Right hindlimb (tissue), 1 donor: Measurements from ENCODE around the gene PAPSS1.
"Not testable (repeated sequence)": the region's sequence is repeated elsewhere in the genome, so short reads cannot be mapped to it uniquely, and the experiment has no call there.

Experiments
- DNase-seq: peaks from one replicate; pipeline ENCODE4 v3.0.0-alpha.2; 2018

The PAPSS1 gene

GRCh38 chr4:107719922-107720722, at the start of gene PAPSS1:
Gene PAPSS1 (minus strand): TSS chr4:107720234. CDS start chr4:107720179, 55 bp downstream.
- DNase-seq, result peak; percentile 98

- no peak for DNase-seq
Measured at GRCh38 chr4:107760281-107760947, 40.4 kb upstream of the PAPSS1 start.

- DNase-seq, result no peak
Measured at GRCh38 chr4:107757864-107758476, 37.9 kb upstream of the PAPSS1 start.

- DNase-seq, result no peak
Measured at GRCh38 chr4:107757283-107757682, 37.2 kb upstream of the PAPSS1 start.

GRCh38 chr4:107755841-107756356, 35.9 kb upstream of the PAPSS1 start:
- DNase-seq, result no peak

- no peak for DNase-seq
Measured at GRCh38 chr4:107751670-107752069, 31.6 kb upstream of the PAPSS1 start.

GRCh38 chr4:107747748-107748486, 27.9 kb upstream of the PAPSS1 start:
- no peak for DNase-seq

GRCh38 chr4:107746161-107746560, 26.1 kb upstream of the PAPSS1 start:
- DNase-seq, result no peak

GRCh38 chr4:107744532-107744931, 24.5 kb upstream of the PAPSS1 start:
- no peak for DNase-seq

GRCh38 chr4:107743532-107743931, 23.5 kb upstream of the PAPSS1 start:
- DNase-seq, result no peak

- DNase-seq, result no peak
Measured at GRCh38 chr4:107742791-107743190, 22.8 kb upstream of the PAPSS1 start.

GRCh38 chr4:107742196-107742595, 22.2 kb upstream of the PAPSS1 start:
- DNase-seq, result no peak

- DNase-seq, result peak; percentile 74
Measured at GRCh38 chr4:107740950-107741701, 21.1 kb upstream of the PAPSS1 start.

GRCh38 chr4:107740381-107740780, 20.3 kb upstream of the PAPSS1 start:
- DNase-seq, result no peak

- no peak for DNase-seq
Measured at GRCh38 chr4:107737450-107737849, 17.4 kb upstream of the PAPSS1 start.

GRCh38 chr4:107736924-107737448, 17.0 kb upstream of the PAPSS1 start:
- DNase-seq, result peak; percentile 42

GRCh38 chr4:107736037-107736436, 16.0 kb upstream of the PAPSS1 start:
- DNase-seq, result no peak

GRCh38 chr4:107734120-107734519, 14.1 kb upstream of the PAPSS1 start:
- DNase-seq, result no peak

- peak; percentile 39 for DNase-seq
Measured at GRCh38 chr4:107733431-107733925, 13.4 kb upstream of the PAPSS1 start.

- not testable (repeated sequence) for DNase-seq
Measured at GRCh38 chr4:107729050-107729449, 9.0 kb upstream of the PAPSS1 start.

GRCh38 chr4:107726131-107726925, 6.3 kb upstream of the PAPSS1 start:
- peak; percentile 36 for DNase-seq
